Fibroblast of skin of right biceps (primary cell): ENCODE results near the gene RXFP4.
"Not testable (repeated sequence)": the region's sequence is repeated elsewhere in the genome, so short reads cannot be mapped to it uniquely, and the experiment has no call there.

Experiments used
- DNase-seq: peaks from one replicate; pipeline ENCODE4 v3.0.0-alpha.2; 2013

The RXFP4 gene, protein sequence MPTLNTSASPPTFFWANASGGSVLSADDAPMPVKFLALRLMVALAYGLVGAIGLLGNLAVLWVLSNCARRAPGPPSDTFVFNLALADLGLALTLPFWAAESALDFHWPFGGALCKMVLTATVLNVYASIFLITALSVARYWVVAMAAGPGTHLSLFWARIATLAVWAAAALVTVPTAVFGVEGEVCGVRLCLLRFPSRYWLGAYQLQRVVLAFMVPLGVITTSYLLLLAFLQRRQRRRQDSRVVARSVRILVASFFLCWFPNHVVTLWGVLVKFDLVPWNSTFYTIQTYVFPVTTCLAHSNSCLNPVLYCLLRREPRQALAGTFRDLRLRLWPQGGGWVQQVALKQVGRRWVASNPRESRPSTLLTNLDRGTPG

DNA sequence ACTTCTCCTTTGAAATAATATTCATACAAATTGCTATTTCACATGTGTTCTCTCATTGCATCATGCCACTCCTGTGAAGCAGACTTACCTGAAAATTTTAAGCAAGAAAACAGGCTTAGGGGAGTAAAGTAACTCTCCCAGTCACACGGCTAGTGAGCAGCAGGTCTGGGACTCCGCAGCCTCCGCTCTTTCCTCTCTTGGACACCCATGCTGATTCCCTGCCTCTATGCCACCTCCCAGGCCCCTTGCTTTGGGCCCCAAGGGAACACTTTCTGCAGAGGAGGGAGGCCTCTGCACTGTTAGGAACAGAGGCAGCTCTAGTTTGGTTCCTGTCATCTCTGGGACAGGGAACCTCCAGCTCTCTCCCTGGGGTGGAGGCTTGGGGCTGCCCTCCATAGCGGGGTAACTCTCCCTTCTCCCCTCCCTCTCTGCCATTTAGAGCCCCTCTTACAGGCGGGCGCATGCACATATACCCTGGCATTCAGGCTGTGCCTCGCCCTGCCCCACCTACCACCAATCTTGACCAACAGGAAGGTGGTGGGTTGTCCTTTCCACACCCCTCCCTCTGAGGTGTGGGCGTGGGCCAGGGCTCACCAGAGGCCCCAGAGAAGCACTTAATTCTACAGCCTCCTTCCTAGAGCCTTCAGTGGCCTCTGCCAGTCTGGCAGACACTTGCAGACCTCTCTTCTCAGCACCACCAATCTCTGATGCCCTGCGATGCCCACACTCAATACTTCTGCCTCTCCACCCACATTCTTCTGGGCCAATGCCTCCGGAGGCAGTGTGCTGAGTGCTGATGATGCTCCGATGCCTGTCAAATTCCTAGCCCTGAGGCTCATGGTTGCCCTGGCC lies at the start of gene RXFP4:
TSS of gene RXFP4 (plus strand) at position 646 of the 852 bp plus-strand sequence. CDS start at position 718, 72 bp downstream.
- DNase-seq, result no peak

DNA sequence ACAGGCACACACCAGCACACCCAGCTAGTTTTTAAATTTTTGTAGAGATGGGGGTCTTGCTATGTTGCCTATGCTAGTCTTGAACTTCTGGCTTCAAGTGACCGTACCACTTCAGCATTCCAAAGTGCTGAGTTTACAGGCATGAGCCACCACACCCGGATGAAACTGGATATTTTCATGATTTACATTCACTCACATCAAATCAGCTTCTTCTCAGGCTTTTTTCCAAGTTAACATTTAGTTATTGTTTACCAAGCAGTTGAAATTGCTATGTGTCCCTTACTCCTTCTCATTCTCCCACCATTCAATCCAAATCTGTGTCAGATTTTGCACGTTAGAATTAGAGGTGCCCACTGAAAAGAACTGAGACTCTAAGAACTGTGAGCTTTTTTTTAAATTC lies 48.6 kb upstream of the RXFP4 start:
- DNase-seq, result peak; percentile 87

DNA sequence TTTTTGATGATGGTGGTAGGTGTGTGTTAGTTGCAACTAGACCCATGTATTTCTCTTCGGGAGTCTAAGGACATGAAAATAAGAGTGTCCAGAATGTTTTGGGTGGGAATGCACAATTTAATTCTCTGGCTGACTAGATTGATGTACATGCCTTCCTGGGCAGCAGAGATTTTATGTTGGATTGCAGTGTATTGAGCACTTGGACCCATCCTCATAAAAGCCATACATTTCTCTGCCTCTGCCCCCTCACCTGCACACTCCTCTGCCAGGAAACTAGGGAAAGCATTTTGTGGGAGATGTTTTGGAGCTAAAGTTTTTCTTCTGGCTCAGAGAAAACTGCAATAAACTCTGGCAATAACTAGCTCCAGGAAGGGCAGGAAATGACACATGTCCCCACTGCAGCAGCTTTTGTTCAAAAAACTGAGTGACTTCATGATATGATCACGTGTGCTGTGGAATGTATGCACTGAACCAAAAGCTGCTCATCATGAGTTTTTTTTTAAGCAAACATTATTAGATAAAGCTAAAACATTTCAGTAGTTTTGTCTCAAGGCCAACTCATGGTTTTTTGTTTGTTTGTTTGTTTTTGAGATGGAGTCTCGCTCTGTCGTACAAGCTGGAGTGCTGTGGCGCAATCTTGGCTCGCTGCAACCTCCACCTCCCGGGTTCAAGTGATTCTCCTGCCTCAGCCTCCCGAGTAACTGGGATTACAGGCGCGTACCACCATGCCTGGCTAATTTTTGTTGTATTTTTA lies 47.9 kb upstream of the RXFP4 start:
- peak; percentile 94 for DNase-seq

DNA sequence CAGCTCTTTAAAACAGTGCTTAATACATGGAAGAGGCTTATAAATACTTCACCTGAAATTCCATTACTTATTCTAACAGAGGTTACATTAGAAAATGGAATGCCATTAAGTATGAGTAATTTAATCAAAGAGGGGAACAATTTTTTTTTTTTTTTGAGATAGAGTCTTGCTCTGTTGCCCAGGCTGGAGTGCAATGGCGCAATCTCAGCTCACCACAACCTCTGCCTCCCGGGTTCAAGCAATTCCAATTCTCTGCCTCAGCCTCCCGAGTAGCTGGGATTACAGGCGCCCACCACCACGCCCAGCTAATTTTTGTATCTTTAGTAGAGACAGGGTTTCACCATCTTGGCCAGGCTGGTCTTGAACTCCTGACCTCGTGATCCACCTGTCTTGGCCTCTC lies 45.8 kb upstream of the RXFP4 start:
- not testable (repeated sequence) for DNase-seq

DNA sequence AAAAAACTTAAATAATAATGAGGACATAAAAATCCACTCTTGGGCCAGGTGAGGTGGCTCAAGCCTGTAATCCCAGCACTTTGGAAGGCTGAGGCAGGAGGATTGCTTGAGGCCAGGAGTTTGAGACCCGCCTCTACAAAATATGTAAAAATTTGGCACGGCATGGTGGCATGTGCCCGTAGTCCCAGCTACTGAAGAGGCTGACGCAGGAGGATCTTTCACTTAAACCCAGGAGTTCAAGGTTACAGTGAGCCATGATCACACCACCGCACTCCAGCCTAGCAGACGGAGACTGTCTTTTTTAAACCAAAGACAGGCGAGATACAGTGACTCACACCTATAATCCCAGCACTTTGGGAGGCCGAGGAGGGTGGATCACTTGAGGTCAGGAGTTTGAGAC lies 45.0 kb upstream of the RXFP4 start:
- not testable (repeated sequence) for DNase-seq

DNA sequence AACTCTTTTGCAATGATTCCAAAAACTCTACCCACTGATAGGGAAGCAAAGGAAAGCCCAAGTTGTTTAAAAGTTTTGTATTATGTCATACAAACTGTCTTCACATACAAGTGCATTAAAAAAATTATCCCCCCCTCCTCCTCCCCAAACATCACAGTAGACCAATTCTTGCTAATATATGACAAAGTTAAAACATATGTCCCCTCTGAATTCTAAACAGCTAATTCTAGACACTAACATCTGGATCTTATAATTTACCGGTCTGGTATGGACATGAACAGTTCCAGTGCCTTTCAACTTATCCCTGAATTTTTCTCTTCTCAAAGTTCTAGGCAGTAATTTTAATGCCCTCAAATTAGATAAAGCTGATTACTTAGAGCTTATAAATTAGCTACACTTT lies 43.7 kb upstream of the RXFP4 start:
- peak; percentile 10 for DNase-seq

DNA sequence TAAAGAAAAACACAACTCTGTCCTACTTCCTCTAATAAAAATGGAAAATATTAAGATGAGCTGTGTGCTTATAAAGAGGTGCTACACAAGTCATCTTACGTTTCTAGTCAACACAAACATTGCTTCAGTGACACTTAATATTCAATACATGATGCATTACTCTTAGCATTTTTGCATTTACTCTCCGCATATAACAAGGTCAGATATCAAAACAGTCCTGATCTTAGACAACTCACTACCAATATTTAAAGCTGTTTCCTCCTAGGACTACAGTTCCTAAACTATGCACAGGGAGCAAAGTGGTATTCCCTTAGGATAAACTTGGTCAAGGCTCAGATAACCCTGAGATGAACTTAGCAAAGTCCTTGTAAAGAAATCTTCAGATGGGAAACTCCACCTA lies 42.5 kb upstream of the RXFP4 start:
- DNase-seq, result no peak

DNA sequence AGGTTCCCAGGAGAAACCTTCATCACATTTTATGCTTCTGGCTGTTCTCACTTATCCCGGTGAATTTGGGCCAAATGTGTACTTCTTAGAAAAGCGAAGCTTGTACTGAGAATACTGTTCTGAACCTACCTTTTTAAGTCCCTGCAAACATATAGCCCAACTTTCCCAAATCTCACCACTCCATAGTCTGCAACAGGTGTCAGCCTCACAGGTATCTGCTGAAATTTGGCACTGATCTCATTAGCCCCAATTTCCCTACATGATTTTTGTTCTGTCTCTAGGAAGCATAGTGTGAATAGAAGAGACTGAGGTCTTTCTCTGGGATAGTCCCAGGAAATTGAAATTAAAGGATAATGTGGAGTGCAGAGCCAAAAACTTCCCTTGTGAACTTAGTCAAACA lies 41.8 kb upstream of the RXFP4 start:
- DNase-seq, result no peak

DNA sequence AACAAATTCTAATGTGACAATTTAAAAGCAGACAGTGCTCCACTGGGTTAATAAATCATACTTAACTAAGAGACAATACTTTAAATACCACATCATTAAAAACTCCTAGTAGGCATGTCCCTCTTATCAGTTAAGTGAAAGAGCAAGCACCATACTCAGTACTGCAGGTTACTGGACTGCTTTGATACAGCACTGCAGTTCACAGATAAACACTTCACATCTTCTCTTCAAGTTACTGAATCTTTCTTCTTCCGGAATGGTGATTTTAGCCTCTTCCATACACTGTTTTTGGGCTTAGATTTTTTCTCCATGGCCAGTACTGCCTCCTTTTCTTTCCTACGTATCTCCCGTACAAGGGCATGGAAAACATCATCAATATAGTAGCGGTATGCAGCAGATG lies 41.3 kb upstream of the RXFP4 start:
- DNase-seq, result no peak

DNA sequence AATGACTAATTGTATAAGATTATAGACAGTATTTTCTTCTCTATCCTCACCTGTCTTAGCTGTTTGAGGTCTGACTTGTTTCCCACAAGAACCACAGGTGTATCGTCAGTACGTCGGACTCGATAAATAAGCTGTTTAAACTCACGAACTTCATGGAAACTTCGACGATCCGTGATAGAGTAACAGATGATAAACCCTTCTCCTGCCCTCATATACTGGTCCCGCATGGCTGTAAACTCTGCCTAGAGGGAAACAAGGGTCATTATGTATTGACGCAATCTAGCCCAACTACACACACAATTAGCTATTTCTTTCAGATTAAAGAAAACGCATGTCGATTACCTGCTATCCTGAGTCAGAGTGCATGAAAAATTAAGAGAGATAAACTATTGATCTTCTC lies 37.2 kb upstream of the RXFP4 start:
- no peak for DNase-seq

DNA sequence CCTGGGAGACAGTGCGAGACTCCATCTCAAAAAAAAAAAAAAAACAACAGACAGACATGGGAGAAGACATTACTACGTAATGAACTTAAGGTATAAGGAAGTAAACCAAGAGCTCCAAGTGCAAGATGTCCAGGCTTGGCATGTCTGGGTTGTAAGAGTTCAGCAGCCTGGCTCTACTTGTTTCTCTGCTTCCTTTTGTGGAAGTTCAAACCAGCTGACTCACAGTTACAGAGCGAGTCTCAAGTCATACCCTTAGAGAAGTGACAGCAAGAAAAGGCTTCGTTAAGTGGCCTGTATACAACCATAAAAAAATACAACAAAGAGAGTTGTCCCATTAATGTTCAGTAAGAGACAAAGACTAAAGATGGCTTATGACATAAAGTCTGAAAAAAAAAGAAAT lies 31.5 kb upstream of the RXFP4 start:
- peak; percentile 25 for DNase-seq

DNA sequence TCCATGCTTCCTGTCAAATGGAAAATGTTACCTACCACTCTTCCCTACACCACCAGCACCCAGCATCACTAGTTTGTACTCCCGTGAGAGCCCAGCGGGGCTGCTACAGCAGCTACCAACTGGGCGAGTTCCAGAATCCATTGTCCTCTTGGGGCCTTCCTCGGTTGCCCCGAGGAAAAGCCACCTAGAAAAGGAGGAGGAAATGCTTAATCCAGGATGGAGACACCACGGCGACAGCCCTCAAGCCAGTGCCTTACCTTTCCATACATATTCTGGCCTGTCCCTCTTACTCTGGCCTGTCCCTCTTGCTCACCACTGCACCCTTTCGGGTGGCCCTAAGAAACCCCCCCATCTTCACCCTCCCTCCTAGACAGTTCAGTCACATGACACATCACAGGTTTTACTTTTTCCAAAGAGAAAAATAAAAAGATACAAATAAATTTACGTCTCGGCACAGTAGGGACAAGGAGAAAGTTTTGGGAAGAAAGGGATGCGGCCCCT lies 30.8 kb upstream of the RXFP4 start:
- peak; percentile 37 for DNase-seq

DNA sequence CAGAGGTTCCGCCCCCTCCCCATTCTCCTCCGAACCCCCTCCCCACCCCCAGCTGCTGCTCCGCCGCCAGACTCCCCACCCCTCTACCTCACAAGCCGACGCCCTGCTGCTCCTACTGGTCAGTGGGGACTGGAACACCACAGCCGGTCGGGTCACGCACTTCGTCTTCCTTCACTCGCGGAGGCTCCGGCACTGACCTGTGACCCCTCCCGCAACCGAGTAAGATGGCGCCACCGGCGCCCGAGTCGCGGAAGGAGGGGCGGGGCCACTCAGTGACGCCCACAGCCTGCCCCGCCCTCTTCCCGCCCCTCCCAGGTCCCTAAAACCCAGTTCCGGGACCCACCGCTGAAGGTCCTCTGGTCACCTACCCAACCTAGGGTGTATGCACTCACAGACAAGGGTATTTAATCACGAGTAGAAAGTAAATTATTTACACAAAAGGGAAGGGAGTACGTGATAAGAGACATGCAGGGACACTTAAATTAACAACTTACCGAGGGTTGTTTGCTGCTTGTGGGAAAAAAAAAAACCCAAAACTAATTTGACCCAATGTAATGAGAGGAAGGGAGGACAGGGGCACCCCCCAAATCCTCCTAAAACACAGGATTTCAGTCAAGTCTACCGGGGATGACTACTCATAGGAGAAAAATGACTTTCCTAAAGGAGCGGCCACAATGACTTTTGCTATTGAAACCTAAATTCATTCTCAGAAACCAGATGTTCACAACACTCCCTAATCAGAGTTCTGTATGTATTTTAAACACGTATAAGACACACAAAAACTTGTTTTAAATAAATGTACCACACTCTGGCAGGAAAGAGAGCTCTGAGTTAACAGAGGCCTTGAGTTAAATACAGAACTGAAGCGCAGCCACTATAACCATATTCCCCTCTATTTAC lies 30.0 kb upstream of the RXFP4 start, which contains the start of gene RIT1:
TSS of gene RIT1 (minus strand) at position 194 of the 900 bp plus-strand sequence. CDS start 588 bp downstream, outside the sequence.
- peak; percentile 74 for DNase-seq

DNA sequence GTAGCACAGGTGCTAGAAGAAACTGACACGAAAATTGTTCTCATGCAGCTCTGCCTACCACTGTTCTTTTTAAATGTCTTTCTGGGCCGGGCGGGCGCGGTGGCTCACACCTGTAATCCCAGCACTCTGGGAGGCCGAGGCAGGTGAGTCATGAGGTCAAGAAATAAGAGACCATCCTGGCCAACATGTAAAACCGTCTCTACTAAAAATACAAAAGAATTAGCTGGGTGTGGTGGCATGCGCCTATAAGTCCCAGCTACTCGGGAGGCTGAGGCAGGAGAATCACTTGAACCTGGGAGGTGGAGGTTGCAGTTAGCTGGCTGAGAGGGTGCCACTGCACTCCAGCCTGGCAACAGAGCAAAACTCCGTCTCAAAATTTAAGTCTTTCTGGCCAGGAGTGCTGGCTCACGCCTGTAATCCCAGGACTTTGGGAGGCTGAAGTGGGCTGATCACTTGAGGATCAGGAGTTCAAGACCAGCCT lies 29.3 kb upstream of the RXFP4 start:
- DNase-seq, result no peak

DNA sequence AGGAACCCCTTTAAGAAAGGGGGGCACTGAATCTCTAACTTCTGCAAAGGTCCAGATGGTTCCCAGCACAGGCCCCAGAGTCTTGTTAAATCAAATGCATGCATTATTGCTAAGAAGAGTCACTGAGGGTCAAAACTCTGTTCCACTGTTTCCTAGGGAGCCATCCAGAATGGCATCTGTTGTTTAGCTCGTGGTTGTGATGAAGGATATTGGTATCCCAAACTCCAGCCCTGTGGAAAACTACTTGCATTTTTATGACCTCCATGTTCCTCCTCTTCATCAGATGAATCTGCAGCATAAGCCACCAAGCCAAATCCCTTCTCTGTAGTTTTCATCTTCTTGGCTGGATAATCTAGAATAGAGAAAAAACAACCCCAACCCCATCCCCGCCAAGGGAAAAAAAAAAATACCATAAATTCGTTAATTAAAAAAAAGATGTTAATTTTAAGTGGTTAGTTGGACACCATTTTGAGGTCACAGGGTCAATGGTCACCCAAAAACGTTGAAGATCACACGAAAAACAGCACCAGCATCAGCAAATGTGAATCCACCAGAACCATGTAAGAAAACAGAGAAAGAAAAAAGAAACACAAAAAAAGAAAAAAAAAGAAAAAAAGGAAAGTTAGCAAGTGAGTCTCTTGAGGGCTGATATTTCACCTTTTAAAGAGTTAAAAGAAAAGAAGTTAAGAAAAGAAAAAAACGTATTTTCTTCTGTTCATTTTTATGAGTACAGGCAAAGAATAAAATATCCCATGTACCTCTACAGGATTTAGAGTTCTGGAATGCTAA lies 27.3 kb upstream of the RXFP4 start:
- DNase-seq, result peak; percentile 39

DNA sequence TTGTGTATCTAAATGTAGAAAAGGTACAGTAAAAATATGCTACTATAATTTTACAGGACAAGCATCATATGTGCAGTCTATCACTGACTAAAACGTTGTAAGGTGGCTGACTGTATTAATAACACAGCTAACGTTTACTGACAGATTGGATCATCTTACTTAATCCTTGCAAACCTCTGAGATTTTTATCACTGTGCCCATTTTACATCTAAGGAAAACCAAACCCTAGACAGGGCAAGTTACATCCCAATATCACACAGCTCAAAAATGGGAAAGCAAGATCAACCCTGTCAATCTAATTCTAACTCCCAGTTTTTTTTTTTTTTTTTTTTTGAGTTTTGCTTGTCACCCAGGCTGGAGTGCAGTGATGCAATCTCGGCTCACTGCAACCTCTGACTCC lies 22.8 kb upstream of the RXFP4 start:
- DNase-seq, result no peak

DNA sequence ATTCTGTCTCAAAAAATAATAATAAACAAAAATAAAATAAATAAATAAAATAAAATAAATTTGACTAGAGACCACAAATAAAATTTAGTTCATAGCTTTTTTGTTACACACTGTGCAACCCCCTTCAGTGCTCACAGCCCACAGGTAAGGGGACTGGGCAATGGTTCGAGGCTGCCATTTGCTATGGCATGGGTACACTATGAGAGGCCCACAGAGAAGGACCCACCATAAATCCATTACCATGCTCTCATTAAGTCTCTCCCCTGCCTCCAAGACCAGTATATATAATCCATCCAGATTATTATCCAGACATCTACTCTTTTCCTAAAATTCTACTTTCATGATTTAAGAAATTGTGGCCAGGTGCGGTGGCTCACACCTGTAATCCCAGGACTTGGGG lies 21.6 kb upstream of the RXFP4 start:
- no peak for DNase-seq

DNA sequence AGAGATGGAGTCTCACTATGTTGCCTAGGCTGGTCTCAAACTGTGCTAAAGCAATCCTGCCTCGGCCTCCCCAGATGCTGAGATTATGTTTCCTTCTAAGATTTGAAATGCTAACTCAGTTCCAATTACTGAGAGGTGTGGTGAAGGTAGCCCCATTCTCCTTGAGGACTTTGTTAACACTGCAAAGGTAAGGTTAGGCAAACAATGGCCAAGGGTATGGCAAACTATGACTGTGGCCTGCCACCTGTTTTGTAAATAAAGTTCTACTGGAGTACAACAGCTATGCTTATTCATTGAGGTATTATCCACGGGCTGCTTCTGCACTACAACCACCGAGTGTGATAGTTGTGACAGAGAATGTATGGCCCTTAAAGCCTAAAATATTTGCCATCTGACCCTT lies 20.7 kb upstream of the RXFP4 start:
- no peak for DNase-seq

DNA sequence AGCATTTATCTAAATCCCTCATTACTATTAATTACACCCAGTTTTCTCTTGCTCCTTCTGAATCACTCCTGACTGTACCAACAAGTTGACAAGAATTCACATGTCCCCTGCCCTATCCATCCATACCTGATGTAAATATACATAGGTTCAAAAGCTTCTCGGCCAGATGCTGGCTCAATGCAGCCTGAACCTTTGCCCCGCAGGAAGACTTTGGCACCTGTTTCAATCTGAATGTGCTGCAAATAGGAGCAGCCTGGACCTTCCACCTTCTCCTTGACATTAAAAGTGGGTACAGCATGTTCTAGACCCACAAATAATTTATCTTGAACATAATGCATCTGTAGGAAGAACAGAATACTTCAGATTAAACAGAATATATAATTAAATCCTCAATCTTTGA lies 15.9 kb upstream of the RXFP4 start:
- DNase-seq, result no peak

DNA sequence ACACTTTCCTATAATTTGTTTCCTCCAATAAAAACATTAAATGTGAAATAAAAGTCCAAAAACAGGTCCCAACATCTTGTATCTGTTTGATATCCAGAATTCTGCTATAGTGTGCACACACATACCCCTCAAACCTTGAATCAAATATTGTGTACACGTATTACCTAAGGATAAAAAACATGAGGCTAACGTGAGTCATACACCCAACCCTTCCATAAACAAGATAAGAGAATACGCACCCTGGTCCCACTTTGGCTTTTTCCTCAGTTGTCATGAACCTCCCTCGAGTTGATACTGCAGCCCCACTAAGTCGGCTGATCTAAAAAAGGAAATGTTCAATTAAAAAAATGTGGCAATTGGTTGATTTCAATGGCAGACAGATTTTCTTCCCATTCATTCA lies 12.4 kb upstream of the RXFP4 start:
- DNase-seq, result no peak

DNA sequence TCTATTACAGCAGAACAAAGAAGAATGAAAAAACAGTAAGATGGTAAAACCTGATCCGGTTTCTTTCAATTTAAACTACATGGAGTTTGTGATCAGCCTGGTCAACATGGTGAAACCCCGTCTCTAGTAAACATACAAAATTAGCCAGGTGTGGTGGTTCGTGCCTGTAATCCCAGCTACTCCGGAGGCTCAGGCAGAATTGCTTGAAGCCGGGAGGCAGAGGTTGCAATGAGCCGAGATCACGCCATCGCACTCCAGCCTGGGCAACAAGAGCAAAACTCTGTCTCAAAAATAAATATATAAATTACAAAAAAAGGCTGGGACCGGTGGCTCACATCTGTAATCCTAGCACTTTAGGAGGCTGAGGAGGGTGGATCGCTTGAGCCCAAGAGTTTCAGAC lies 10.7 kb upstream of the RXFP4 start:
- not testable (repeated sequence) for DNase-seq
